Skeletal muscle satellite cell (primary cell): ENCODE results near the gene AMER1. TPM values are rescaled to one million over a fixed set of nuclear protein-coding genes. Genes with fewer than 3 reads are reported as not detected.
"Not testable (repeated sequence)": the region's sequence is repeated elsewhere in the genome, so short reads cannot be mapped to it uniquely, and the experiment has no call there.

Source experiments
- H3K27me3 ChIP-seq: 2 replicates; pipeline ENCODE4 v1.7.0; 2013; ENCODE audit warnings: low read length; ENCODE audit not compliant: control insufficient read depth, insufficient read depth
- H3K36me3 ChIP-seq: 2 replicates; pipeline ENCODE4 v1.7.0; 2013; ENCODE audit warnings: mild to moderate bottlenecking, control low read depth, low read length; ENCODE audit not compliant: insufficient read depth
- H3K4me1 ChIP-seq: 2 replicates; pipeline ENCODE4 v1.7.0; 2013; ENCODE audit warnings: low read length; ENCODE audit not compliant: control insufficient read depth, insufficient read depth
- H3K4me2 ChIP-seq: 2 replicates; pipeline ENCODE4 v1.7.0; 2013; ENCODE audit warnings: mild to moderate bottlenecking, low read length
- H3K4me3 ChIP-seq: 2 replicates; pipeline ENCODE4 v1.7.0; 2013; ENCODE audit warnings: low read length
- H3K9ac ChIP-seq: 2 replicates; pipeline ENCODE4 v1.7.0; 2013; ENCODE audit warnings: mild to moderate bottlenecking, low read depth, low read length, moderate library complexity
- H3K9me3 ChIP-seq: replicated peaks from 2 replicates; pipeline ENCODE4 v1.7.0; 2013; ENCODE audit warnings: mild to moderate bottlenecking, control low read depth, low read length
- total RNA-seq: library from RNA; depleted of rRNA; stranded (reverse); fragments of >200 nt; gene quantifications from 2 replicates; pipeline ENCODE4 v1.2.3, GENCODE V29; 2012; rRNA removed

The AMER1 gene
- 1.3 and 1.5 TPM in 2 replicates for total RNA-seq

- Histone ChIP-seq H3K9ac (peak within 1 kb of the TSS; percentile 84), H3K36me3 (no peaks in the 10 kb centered on the region), H3K9me3 (no peaks in the 10 kb centered on the region), H3K27me3 (no peaks in the 10 kb centered on the region), H3K4me1 (peaks cover 18% of the 10 kb centered on the region), H3K4me2 (peak within 1 kb of the TSS; percentile 92), H3K4me3 (peak within 1 kb of the TSS; percentile 74)
Observed at GRCh38 chrX:64205441-64205734, at the start of gene AMER1. Gene AMER1, minus strand, starts transcription at chrX:64205708. Its CDS starts 12,422 bp downstream, at chrX:64193286.

GRCh38 chrX:64230123-64230970 lies 24.8 kb upstream of the AMER1 start, which contains the start of gene ASB12:
Gene ASB12, minus strand, starts transcription at chrX:64230607. Its CDS starts 4,957 bp downstream, at chrX:64225650.
- Histone ChIP-seq H3K4me2 (no peak within 1 kb of the TSS), H3K36me3 (no peaks in the 10 kb centered on the region), H3K9ac (no peak within 1 kb of the TSS), H3K27me3 (no peaks in the 10 kb centered on the region), H3K4me1 (no peaks in the 10 kb centered on the region), H3K9me3 (no peaks in the 10 kb centered on the region), H3K4me3 (no peak within 1 kb of the TSS)

GRCh38 chrX:64229154-64229553 lies 23.6 kb upstream of the AMER1 start:
- Histone ChIP-seq H3K4me1 (no peaks in the 10 kb centered on the region), H3K9me3 (peaks cover 3% of the 10 kb centered on the region), H3K9ac (no peak overlapping the region), H3K4me2 (no peak overlapping the region), H3K27me3 (no peaks in the 10 kb centered on the region), H3K4me3 (no peak overlapping the region), H3K36me3 (no peaks in the 10 kb centered on the region)

GRCh38 chrX:64218023-64218422 lies 12.5 kb upstream of the AMER1 start:
- Histone ChIP-seq H3K9me3 (no peaks in the 10 kb centered on the region), H3K4me3 (no peak overlapping the region), H3K9ac (no peak overlapping the region), H3K4me2 (no peak overlapping the region), H3K4me1 (no peaks in the 10 kb centered on the region), H3K36me3 (no peaks in the 10 kb centered on the region), H3K27me3 (no peaks in the 10 kb centered on the region)

GRCh38 chrX:64213989-64214388 lies 8.5 kb upstream of the AMER1 start:
- H3K4me3 ChIP-seq, H3K27me3 ChIP-seq, H3K4me1 ChIP-seq, H3K9me3 ChIP-seq, H3K36me3 ChIP-seq, H3K9ac ChIP-seq, H3K4me2 ChIP-seq: not testable (repeated sequence)

- no peaks in the 10 kb centered on the region for H3K27me3 ChIP-seq
- H3K4me3 ChIP-seq: peak overlapping the region; percentile 74
- no peaks in the 10 kb centered on the region for H3K9me3 ChIP-seq
- peak overlapping the region; percentile 84 for H3K9ac ChIP-seq
- no peaks in the 10 kb centered on the region for H3K36me3 ChIP-seq
- H3K4me1 ChIP-seq: peaks cover 18% of the 10 kb centered on the region
- peak overlapping the region; percentile 84 for H3K4me2 ChIP-seq
Observed at GRCh38 chrX:64206556-64207162, 1.2 kb upstream of the AMER1 start.

GRCh38 chrX:64205735-64206501 lies 410 bp upstream of the AMER1 start:
- H3K4me2 ChIP-seq: peak overlapping the region; percentile 92
- H3K9ac ChIP-seq: peak overlapping the region; percentile 84
- H3K4me1 ChIP-seq: peaks cover 18% of the 10 kb centered on the region
- no peaks in the 10 kb centered on the region for H3K9me3 ChIP-seq
- peak overlapping the region; percentile 74 for H3K4me3 ChIP-seq
- no peaks in the 10 kb centered on the region for H3K36me3 ChIP-seq
- no peaks in the 10 kb centered on the region for H3K27me3 ChIP-seq

- peak overlapping the region; percentile 74 for H3K4me3 ChIP-seq
- H3K4me1 ChIP-seq: peaks cover 18% of the 10 kb centered on the region
- peak overlapping the region; percentile 92 for H3K4me2 ChIP-seq
- H3K9ac ChIP-seq: peak overlapping the region; percentile 84
- H3K9me3 ChIP-seq: no peaks in the 10 kb centered on the region
- H3K27me3 ChIP-seq: no peaks in the 10 kb centered on the region
- no peaks in the 10 kb centered on the region for H3K36me3 ChIP-seq
Observed at GRCh38 chrX:64204701-64205440, 637 bp downstream of the AMER1 start.

- H3K27me3 ChIP-seq: no peaks in the 10 kb centered on the region
- no peaks in the 10 kb centered on the region for H3K9me3 ChIP-seq
- H3K4me2 ChIP-seq: peak overlapping the region; percentile 92
- H3K4me3 ChIP-seq: peak overlapping the region; percentile 74
- H3K36me3 ChIP-seq: no peaks in the 10 kb centered on the region
- H3K4me1 ChIP-seq: peaks cover 18% of the 10 kb centered on the region
- peak overlapping the region; percentile 72 for H3K9ac ChIP-seq
Observed at GRCh38 chrX:64204252-64204651, 1.3 kb downstream of the AMER1 start.

GRCh38 chrX:64202808-64203325 lies 2.6 kb downstream of the AMER1 start:
- Histone ChIP-seq H3K4me3 (no peak overlapping the region), H3K4me2 (no peak overlapping the region), H3K27me3 (no peaks in the 10 kb centered on the region), H3K9ac (no peak overlapping the region), H3K9me3 (no peaks in the 10 kb centered on the region), H3K36me3 (no peaks in the 10 kb centered on the region), H3K4me1 (peaks cover 18% of the 10 kb centered on the region)

GRCh38 chrX:64198036-64198435 lies 7.5 kb downstream of the AMER1 start:
- Histone ChIP-seq H3K9me3 (no peaks in the 10 kb centered on the region), H3K4me3 (no peak overlapping the region), H3K36me3 (no peaks in the 10 kb centered on the region), H3K27me3 (no peaks in the 10 kb centered on the region), H3K4me1 (no peaks in the 10 kb centered on the region), H3K4me2 (no peak overlapping the region), H3K9ac (no peak overlapping the region)
